Measurements from ENCODE around the gene BAHCC1. TPM values are rescaled to one million over a fixed set of nuclear protein-coding genes. Genes with fewer than 3 reads are reported as not detected.

The BAHCC1 gene
- total RNA-seq, 1 experiment from 2014 or later, result 9.9 TPM

DNA sequence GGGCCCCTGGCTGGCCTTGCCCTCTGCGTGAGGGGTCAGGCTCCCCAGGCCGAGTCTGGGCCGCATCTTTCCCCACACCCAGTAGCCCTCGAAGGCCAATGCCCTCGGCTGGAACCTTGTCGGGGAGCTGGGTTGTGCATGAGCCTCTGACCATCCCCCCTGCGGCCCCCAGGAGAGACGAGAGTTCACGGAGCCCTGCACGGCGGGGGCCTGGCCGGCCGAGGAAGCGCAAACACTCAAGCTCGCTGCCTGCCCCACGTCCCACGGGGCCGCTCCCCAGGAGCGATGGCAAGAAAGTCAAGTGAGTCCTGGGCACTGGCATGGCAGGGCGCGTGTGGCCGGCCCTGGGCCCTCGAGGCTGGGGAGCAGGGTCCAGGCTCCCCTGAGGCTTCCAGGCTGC lies 57.3 kb downstream of the BAHCC1 start:
- no peaks in the 10 kb centered on the region for H3K79me2 ChIP-seq (ENCODE audit: low read length)
- no peak overlapping the region for H3K4me3 ChIP-seq (ENCODE audit: low read length)
- H3K4me2 ChIP-seq (ENCODE audit: low read length), result no peak overlapping the region
- no peaks in the 10 kb centered on the region for H3K36me3 ChIP-seq (ENCODE audit: low read depth, low read length)
- no peak for DNase-seq
- H3K27me3 ChIP-seq (ENCODE audit: low read length), result no peaks in the 10 kb centered on the region
- CTCF ChIA-PET, result no interaction called here
- TF ChIP-seq, protein P1, sequence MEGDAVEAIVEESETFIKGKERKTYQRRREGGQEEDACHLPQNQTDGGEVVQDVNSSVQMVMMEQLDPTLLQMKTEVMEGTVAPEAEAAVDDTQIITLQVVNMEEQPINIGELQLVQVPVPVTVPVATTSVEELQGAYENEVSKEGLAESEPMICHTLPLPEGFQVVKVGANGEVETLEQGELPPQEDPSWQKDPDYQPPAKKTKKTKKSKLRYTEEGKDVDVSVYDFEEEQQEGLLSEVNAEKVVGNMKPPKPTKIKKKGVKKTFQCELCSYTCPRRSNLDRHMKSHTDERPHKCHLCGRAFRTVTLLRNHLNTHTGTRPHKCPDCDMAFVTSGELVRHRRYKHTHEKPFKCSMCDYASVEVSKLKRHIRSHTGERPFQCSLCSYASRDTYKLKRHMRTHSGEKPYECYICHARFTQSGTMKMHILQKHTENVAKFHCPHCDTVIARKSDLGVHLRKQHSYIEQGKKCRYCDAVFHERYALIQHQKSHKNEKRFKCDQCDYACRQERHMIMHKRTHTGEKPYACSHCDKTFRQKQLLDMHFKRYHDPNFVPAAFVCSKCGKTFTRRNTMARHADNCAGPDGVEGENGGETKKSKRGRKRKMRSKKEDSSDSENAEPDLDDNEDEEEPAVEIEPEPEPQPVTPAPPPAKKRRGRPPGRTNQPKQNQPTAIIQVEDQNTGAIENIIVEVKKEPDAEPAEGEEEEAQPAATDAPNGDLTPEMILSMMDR (conservative IDR thresholded peaks at IDR 0.05; ENCODE audit: low read depth, low read length), result no peak
- TF ChIP-seq EZH2phosphoT487 (IDR thresholded peaks at IDR 0.05; ENCODE audit: borderline replicate concordance, low read length) (no peak), EZH2 (IDR thresholded peaks at IDR 0.05; ENCODE audit: low read length, unreplicated experiment) (no peak)
- H3F3A ChIP-seq (ENCODE audit: low read length, unreplicated experiment), result no peaks in the 10 kb centered on the region
- POLR2A ChIA-PET (ENCODE audit: unreplicated experiment), result no interaction called here
- H3K27ac ChIP-seq (ENCODE audit: low read length), result no peak overlapping the region
- H3K4me1 ChIP-seq (ENCODE audit: insufficient read depth, low read length), result no peaks in the 10 kb centered on the region
- no peaks in the 10 kb centered on the region for H4K20me1 ChIP-seq (ENCODE audit: low read length)
- no TSS peak for BruUV-seq (replicated peaks)
- no peak for ATAC-seq
- no peak overlapping the region for H2AFZ ChIP-seq (ENCODE audit: low read length)
- H3K9me3 ChIP-seq (ENCODE audit: low read length), result no peaks in the 10 kb centered on the region
- intact Hi-C loops (cut with micrococcal nuclease), result no loop called here
- H3K9ac ChIP-seq (ENCODE audit: low read length), result no peak overlapping the region
- H3K9me2 ChIP-seq (replicated peaks; ENCODE audit: low read length), result no peaks in the 10 kb centered on the region

DNA sequence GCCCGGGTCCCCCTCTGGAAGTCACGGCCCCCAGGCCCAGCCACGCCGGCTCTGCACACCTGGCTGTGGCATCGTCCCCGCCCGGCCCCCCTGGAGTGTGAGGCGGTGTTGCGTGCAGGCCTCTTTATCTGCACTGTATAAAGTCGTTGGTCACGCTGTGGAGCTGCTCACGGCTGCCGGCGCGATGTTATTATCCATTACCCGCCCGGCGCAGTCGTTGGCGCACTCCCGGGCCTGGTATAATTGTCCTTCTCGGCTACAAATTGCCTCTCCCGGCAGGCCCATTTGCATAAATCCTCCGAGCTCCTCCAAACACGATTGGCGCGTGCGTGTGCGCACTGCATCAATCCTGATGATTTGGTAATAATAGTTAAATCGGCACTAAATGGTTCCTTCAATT lies 57.8 kb downstream of the BAHCC1 start:
- Histone ChIP-seq H4K20me1 (ENCODE audit: low read length) (no peaks in the 10 kb centered on the region), H3K9me2 (replicated peaks; ENCODE audit: low read length) (no peaks in the 10 kb centered on the region), H3K4me2 (ENCODE audit: low read length) (no peak overlapping the region), H3K4me3 (ENCODE audit: low read length) (no peak overlapping the region), H3F3A (ENCODE audit: low read length, unreplicated experiment) (no peaks in the 10 kb centered on the region), H2AFZ (ENCODE audit: low read length) (no peak overlapping the region), H3K9ac (ENCODE audit: low read length) (no peak overlapping the region), H3K27ac (ENCODE audit: low read length) (no peak overlapping the region), H3K79me2 (ENCODE audit: low read length) (no peaks in the 10 kb centered on the region), H3K27me3 (ENCODE audit: low read length) (no peaks in the 10 kb centered on the region), H3K4me1 (ENCODE audit: insufficient read depth, low read length) (no peaks in the 10 kb centered on the region), H3K9me3 (ENCODE audit: low read length) (no peaks in the 10 kb centered on the region), H3K36me3 (ENCODE audit: low read depth, low read length) (no peaks in the 10 kb centered on the region)
- BruUV-seq (replicated peaks), result no TSS peak
- POLR2A ChIA-PET (ENCODE audit: unreplicated experiment), result no interaction called here
- TF ChIP-seq, protein P1 (conservative IDR thresholded peaks at IDR 0.05; ENCODE audit: low read depth, low read length), result no peak
- TF ChIP-seq EZH2 (IDR thresholded peaks at IDR 0.05; ENCODE audit: low read length, unreplicated experiment) (no peak), EZH2phosphoT487 (IDR thresholded peaks at IDR 0.05; ENCODE audit: borderline replicate concordance, low read length) (no peak)
- intact Hi-C loops (cut with micrococcal nuclease), result no loop called here
- DNase-seq (no peak), ATAC-seq (no peak)
- CTCF ChIA-PET, result no interaction called here

DNA sequence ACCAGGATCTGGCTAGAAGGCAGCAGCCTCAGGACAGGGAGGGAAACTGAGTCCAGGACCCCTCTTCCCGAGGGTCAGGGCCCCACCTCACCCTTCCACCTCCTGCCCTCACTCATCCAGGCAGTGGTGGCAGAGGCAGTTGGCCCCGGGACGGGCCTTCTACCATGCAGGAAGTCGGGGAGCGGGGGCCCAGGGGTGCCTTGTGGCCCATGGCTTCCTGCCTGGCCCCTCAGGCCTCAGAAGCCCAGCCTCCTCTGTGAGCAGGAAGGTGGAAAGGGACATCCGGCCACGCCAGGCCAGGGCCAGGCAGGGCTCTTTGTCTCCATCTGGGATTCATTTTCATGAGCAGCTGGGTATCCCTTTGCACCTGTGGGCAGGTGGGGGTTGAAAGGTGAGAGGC lies 58.5 kb downstream of the BAHCC1 start:
- POLR2A ChIA-PET (ENCODE audit: unreplicated experiment), result no interaction called here
- no peak for DNase-seq
- CTCF ChIA-PET, result no interaction called here
- Histone ChIP-seq H3K9me3 (ENCODE audit: low read length) (no peaks in the 10 kb centered on the region), H2AFZ (ENCODE audit: low read length) (no peak overlapping the region), H3F3A (ENCODE audit: low read length, unreplicated experiment) (no peaks in the 10 kb centered on the region), H4K20me1 (ENCODE audit: low read length) (no peaks in the 10 kb centered on the region), H3K4me1 (ENCODE audit: insufficient read depth, low read length) (no peaks in the 10 kb centered on the region), H3K27ac (ENCODE audit: low read length) (no peak overlapping the region), H3K9me2 (replicated peaks; ENCODE audit: low read length) (no peaks in the 10 kb centered on the region), H3K27me3 (ENCODE audit: low read length) (no peaks in the 10 kb centered on the region), H3K36me3 (ENCODE audit: low read depth, low read length) (no peaks in the 10 kb centered on the region), H3K4me2 (ENCODE audit: low read length) (no peak overlapping the region), H3K4me3 (ENCODE audit: low read length) (no peak overlapping the region), H3K9ac (ENCODE audit: low read length) (no peak overlapping the region), H3K79me2 (ENCODE audit: low read length) (no peaks in the 10 kb centered on the region)
- TF ChIP-seq, protein P1 (conservative IDR thresholded peaks at IDR 0.05; ENCODE audit: low read depth, low read length), result no peak
- no peak for TF ChIP-seq EZH2phosphoT487 (IDR thresholded peaks at IDR 0.05; ENCODE audit: borderline replicate concordance, low read length)
- no peak for TF ChIP-seq EZH2 (IDR thresholded peaks at IDR 0.05; ENCODE audit: low read length, unreplicated experiment)
- BruUV-seq (replicated peaks), result no TSS peak
- ATAC-seq, result no peak
- intact Hi-C loops (cut with micrococcal nuclease), result no loop called here
